ENCODE results near the gene ZNF248.
A peak's percentile ranks its signal among the peaks of the same experiment; 100 is the strongest.

The ZNF248 gene

DNA sequence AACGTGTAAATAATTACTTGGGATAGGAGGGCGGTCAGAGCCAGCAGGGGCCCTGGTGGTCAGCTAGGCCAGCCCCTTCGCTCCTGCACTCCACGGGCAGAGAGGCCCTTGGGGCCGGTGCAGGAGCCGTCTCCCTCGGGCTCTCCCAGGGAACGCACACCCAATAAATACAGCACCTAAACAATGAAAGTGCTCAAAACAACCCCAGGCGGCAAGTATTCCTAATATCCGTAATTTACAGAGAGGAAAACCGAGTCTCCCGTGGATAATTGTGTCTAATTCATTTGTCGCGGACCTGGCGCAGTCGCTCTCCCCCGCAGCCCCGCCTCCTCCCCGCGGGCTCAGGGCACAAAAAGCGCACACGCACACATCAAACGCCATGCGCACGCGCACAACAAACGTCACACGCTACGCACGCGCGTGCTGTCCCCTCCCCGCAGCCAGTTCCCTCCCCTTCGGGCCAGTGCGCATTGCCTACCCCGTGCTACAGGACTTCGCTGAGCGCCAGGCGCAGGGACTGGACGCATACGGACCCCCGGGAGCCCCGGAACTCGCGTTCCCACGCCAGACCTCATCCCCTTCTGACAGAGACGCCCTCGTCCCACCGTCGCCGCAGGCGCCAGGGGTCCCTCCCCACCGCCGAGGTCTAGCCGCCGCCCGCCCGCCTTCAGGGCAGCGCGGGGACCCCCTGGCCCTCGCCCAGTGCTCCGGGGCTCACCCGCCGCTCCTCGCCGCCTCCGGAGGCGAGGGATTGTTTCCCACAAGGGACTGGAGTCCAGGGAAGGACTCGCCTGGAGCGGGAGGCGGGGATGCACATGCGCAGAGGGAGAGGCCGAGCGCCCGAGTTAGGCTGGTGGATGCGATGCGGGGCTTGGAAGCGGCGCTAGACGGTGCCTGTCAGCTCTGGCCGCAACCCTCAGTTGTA lies at the start of gene ZNF248:
Gene ZNF248 (minus strand): TSS at position 324 of the 925 bp plus-strand sequence. CDS start 1,300 bp downstream, outside the sequence.
- TF ChIP-seq, protein P1, sequence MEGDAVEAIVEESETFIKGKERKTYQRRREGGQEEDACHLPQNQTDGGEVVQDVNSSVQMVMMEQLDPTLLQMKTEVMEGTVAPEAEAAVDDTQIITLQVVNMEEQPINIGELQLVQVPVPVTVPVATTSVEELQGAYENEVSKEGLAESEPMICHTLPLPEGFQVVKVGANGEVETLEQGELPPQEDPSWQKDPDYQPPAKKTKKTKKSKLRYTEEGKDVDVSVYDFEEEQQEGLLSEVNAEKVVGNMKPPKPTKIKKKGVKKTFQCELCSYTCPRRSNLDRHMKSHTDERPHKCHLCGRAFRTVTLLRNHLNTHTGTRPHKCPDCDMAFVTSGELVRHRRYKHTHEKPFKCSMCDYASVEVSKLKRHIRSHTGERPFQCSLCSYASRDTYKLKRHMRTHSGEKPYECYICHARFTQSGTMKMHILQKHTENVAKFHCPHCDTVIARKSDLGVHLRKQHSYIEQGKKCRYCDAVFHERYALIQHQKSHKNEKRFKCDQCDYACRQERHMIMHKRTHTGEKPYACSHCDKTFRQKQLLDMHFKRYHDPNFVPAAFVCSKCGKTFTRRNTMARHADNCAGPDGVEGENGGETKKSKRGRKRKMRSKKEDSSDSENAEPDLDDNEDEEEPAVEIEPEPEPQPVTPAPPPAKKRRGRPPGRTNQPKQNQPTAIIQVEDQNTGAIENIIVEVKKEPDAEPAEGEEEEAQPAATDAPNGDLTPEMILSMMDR (IDR thresholded peaks at IDR 0.05), result no peak
- peak; percentile 96 for DNase-seq (ENCODE audit: low spot score)
- Histone ChIP-seq H3K4me3 (peak within 1 kb of the TSS; percentile 88), H3K27ac (peak within 1 kb of the TSS; percentile 99 to 100)

DNA sequence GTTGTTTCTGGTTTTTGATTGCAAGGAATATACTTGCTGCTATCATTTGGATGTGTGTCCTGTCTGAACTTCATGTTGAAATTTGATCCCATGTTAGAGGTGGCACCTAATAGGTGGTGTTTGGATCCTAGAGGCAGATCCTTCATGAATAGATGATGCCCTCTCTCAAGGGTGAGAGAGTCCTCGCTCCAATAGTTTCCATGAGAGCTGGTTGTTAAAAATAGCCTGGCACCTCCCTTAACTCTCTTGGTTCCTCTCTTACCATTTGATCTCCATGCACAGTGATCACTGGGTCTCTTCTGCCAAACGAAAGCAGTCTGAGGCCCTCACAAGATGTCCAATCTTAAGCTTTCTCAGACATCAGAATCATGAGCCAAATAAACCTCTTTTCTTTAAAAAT lies 49.0 kb upstream of the ZNF248 start:
- TF ChIP-seq, protein P1 (IDR thresholded peaks at IDR 0.05), result no peak
- Histone ChIP-seq H3K27ac (no peak overlapping the region), H3K4me3 (no peak overlapping the region)
- no peak for DNase-seq (ENCODE audit: low spot score)

DNA sequence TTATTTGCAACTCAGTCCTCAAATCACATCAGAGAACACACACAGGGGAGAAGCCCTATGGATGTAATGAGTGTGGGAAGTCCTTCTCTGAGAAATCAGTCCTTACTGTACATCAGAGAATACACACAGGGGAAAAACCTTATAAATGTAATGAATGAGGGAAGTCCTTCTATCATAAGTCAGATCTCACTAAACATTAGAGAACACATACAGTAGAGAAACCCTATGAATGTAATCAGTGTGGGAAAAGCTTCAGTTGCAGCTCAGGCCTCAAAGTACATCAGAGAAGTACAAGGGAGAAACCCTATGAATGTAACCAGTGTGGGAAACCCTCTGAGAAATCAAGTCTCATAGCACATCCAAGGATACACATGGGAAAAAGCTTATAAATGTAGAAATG lies 39.0 kb upstream of the ZNF248 start:
- DNase-seq (ENCODE audit: low spot score), result no peak
- H3K4me3 ChIP-seq, result no peak overlapping the region
- H3K27ac ChIP-seq, result no peak overlapping the region
- TF ChIP-seq, protein P1 (IDR thresholded peaks at IDR 0.05), result no peak

DNA sequence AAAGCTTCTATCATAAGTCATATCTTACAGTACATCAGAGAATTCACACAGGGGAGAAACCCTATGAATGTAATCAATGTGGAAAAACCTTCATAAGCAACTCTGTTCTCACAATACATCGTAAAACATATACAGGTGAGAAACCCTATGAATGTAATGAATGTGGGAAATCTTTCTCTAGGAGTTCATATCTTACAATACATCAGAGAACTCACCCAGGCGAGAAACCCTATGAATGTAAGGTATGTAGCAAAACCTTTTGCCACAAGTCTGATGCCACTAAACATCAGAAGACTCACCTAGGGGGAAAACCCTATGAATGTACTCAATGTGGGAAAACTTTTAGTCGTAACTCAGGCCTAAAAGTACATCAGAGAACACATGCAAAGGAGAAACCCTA lies 38.3 kb upstream of the ZNF248 start:
- no peak for DNase-seq (ENCODE audit: low spot score)
- TF ChIP-seq, protein P1 (IDR thresholded peaks at IDR 0.05), result no peak
- Histone ChIP-seq H3K4me3 (no peak overlapping the region), H3K27ac (no peak overlapping the region)

DNA sequence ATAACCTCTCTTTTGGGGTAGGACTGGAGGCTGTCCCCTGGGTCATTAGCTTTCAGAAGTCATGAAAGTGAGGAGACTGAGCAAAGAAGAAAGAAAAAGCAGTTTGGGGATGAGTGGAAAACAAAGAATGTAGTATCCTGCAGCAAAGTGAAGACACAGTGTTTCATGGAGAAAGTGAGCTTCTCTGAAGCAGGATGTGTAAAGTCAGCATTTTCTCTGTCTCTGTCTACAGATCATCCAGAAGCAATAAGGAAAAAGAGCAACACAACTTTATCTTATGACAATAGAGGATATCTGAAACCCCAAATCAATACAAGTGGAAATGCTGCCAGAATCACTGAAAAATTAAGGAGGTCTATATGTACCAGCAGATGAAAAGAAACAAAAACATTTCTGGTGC lies 28.4 kb upstream of the ZNF248 start:
- H3K4me3 ChIP-seq, result no peak overlapping the region
- H3K27ac ChIP-seq, result no peak overlapping the region
- TF ChIP-seq, protein P1 (IDR thresholded peaks at IDR 0.05), result no peak
- DNase-seq (ENCODE audit: low spot score), result no peak

DNA sequence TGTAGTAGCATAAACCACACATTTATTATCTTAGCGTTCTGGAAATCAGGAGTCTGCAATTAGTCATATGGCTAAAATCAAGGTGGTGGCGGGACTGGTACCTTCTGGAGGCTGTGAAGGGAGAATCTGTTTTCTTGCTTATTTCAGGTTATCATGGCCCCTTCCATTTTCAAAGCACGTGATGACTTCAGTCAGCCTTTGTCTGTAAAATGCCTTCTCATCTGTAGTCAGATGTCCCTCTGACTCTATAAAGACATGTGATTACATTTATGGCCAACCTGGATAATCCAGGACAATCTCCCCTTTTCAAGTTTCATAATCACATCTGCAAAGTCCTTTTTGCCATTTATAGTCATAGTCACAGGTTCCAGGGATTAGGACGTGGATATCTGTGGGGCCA lies 15.5 kb upstream of the ZNF248 start:
- TF ChIP-seq, protein P1 (IDR thresholded peaks at IDR 0.05), result no peak
- H3K4me3 ChIP-seq, result no peak overlapping the region
- DNase-seq (ENCODE audit: low spot score), result no peak
- H3K27ac ChIP-seq, result no peak overlapping the region

DNA sequence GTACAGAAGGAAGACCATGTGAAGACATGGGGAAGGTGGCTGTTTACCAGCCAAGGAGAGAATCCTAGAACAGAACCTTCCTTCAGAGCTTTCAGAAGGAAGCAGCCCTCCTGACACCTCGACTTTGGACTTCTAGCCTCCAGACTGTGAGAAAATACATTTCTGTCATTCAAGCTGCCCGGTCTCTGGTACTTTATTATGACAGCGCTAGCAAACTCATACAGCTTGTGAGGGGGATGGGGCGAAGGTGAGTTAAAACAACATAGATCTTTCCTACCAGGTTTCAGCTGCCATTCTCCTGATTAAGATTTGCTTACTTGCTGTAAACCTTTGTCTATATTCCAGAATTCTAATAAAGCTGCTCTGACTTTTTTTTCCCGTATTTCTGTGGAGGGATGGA lies 14.9 kb upstream of the ZNF248 start:
- no peak for DNase-seq (ENCODE audit: low spot score)
- H3K4me3 ChIP-seq, result no peak overlapping the region
- TF ChIP-seq, protein P1 (IDR thresholded peaks at IDR 0.05), result no peak
- no peak overlapping the region for H3K27ac ChIP-seq
